ENCODE results near the gene KCTD14. TPM values are rescaled to one million over a fixed set of nuclear protein-coding genes. Genes with fewer than 3 reads are reported as not detected.
A peak's percentile ranks its signal among the peaks of the same experiment; 100 is the strongest.

The KCTD14 gene
- total and polyA plus RNA-seq, 9 of the 15 experiments (the other 6 are each of a cell fraction or from before 2014, with no cell fraction given) = 0.04 to 0.30 (median 0.11) TPM; not detected in 2

GRCh38 chr11:78050964-78051831, 28.1 kb upstream of the KCTD14 start (continued):
- 0 out of 2 replicates have a peak, but pooled peaks have one; percentile 17 for TF ChIP-seq POLR2AphosphoS5 (IDR thresholded peaks at IDR 0.05; ENCODE audit: control insufficient read depth, insufficient read depth, low read depth, low read length)
- TF ChIP-seq EGR1 (conservative IDR thresholded peaks at IDR 0.05) = no peak
- TF ChIP-seq ZNF280B (CRISPR knock-in tag; IDR thresholded peaks at IDR 0.05) = no peak
- peak; percentile 82; the same call in 1 of the 2 replicates for TF ChIP-seq ZBTB7A (IDR thresholded peaks at IDR 0.05; ENCODE audit: borderline replicate concordance, control insufficient read depth, low read depth, low read length)
- 0 out of 2 replicates have a peak, but pooled peaks have one; percentile 47 for TF ChIP-seq HDAC8 (tag; IDR thresholded peaks at IDR 0.05)
- no peak; the same call in 1 of the 2 replicates for TF ChIP-seq CREB3 (tag; conservative IDR thresholded peaks at IDR 0.05; ENCODE audit: low read depth)
- no peak for TF ChIP-seq PHB2 (IDR thresholded peaks at IDR 0.05; ENCODE audit: low read depth)
- no peak for TF ChIP-seq RUNX1 (IDR thresholded peaks at IDR 0.05; ENCODE audit: low read depth)
- peak; percentile 50; the same call in 1 of the 2 replicates for TF ChIP-seq ZNF766 (CRISPR knock-in tag; conservative IDR thresholded peaks at IDR 0.05)
- no peak for TF ChIP-seq CREB5 (CRISPR knock-in tag; IDR thresholded peaks at IDR 0.05)
- TF ChIP-seq SIRT6 (IDR thresholded peaks at IDR 0.05; ENCODE audit: low read depth, low read length) = no peak
- no peak for TF ChIP-seq E2F5 (CRISPR knock-in tag; IDR thresholded peaks at IDR 0.05)
- no peak for TF ChIP-seq ZNF121 (CRISPR knock-in tag; conservative IDR thresholded peaks at IDR 0.05)
- no peak for TF ChIP-seq ZNF277 (CRISPR knock-in tag; IDR thresholded peaks at IDR 0.05; ENCODE audit: borderline replicate concordance)
- no peak for TF ChIP-seq CBFB (CRISPR knock-in tag; IDR thresholded peaks at IDR 0.05)
- TF ChIP-seq NELFE (IDR thresholded peaks at IDR 0.05; ENCODE audit: insufficient read depth, insufficient read length) = no peak
- no peak for TF ChIP-seq E2F3 (CRISPR knock-in tag; IDR thresholded peaks at IDR 0.05)
- peak; percentile 80 for TF ChIP-seq EP400 (IDR thresholded peaks at IDR 0.05)
- no peak for TF ChIP-seq HEY1 (CRISPR knock-in tag; IDR thresholded peaks at IDR 0.05; ENCODE audit: borderline replicate concordance)
- no peak for TF ChIP-seq FIP1L1 (IDR thresholded peaks at IDR 0.05; ENCODE audit: low read depth, low read length, poor library complexity, severe bottlenecking)
- TF ChIP-seq SREBF2 (CRISPR knock-in tag; IDR thresholded peaks at IDR 0.05) = no peak
